ENCODE data around the gene EIF3K.
A peak's percentile ranks its signal among the peaks of the same experiment; 100 is the strongest.

EIF3K gene

GRCh38 chr19:38647966-38648768 lies 29.2 kb downstream of the EIF3K start (continued):
- TF ChIP-seq ZNF280C (tag by site-specific recombination; IDR thresholded peaks at IDR 0.05) (no peak), ZBTB10 (tag by site-specific recombination; IDR thresholded peaks at IDR 0.05) (peak; percentile 73), GLI4 (tag by site-specific recombination; IDR thresholded peaks at IDR 0.05) (no peak), OVOL3 (tag by site-specific recombination; IDR thresholded peaks at IDR 0.05) (peak; percentile 35; the same call in 1 of the 2 replicates), ZNF211 (tag by site-specific recombination; IDR thresholded peaks at IDR 0.05; ENCODE audit: low read depth) (peak; percentile 72; the same call in 1 of the 2 replicates), ZNF473 (tag by site-specific recombination; IDR thresholded peaks at IDR 0.05) (no peak), PATZ1 (tag by site-specific recombination; IDR thresholded peaks at IDR 0.05) (peak; percentile 76), ZNF26 (tag by site-specific recombination; IDR thresholded peaks at IDR 0.05) (no peak), ZNF311 (tag by site-specific recombination; IDR thresholded peaks at IDR 0.05; ENCODE audit: borderline replicate concordance) (no peak), ZNF248 (tag by site-specific recombination; IDR thresholded peaks at IDR 0.05) (no peak), ZNF24 (tag by site-specific recombination; IDR thresholded peaks at IDR 0.05) (0 out of 2 replicates have a peak, but pooled peaks have one; percentile 7), ZBTB49 (tag by site-specific recombination; IDR thresholded peaks at IDR 0.05; ENCODE audit: low read depth) (no peak; the same call in 1 of the 2 replicates), ZNF391 (tag by site-specific recombination; IDR thresholded peaks at IDR 0.05; ENCODE audit: borderline replicate concordance, low read depth) (peak; percentile 10), ZNF626 (tag by site-specific recombination; IDR thresholded peaks at IDR 0.05) (no peak), TCF7L2 (IDR thresholded peaks at IDR 0.05; ENCODE audit: borderline replicate concordance, low read depth, low read length) (no peak), ZNF645 (tag by site-specific recombination; IDR thresholded peaks at IDR 0.05) (0 out of 2 replicates have a peak, but pooled peaks have one; percentile 16), ZSCAN23 (tag by site-specific recombination; IDR thresholded peaks at IDR 0.05) (0 out of 2 replicates have a peak, but pooled peaks have one; percentile 44), ZBTB21 (tag by site-specific recombination; IDR thresholded peaks at IDR 0.05) (peak; percentile 38), INSM2 (tag by site-specific recombination; IDR thresholded peaks at IDR 0.05) (0 out of 2 replicates have a peak, but pooled peaks have one; percentile 11), ZNF404 (tag by site-specific recombination; IDR thresholded peaks at IDR 0.05) (no peak; the same call in 1 of the 2 replicates), ZNF202 (tag by site-specific recombination; IDR thresholded peaks at IDR 0.05; ENCODE audit: borderline replicate concordance) (no peak), ZXDB (tag by site-specific recombination; IDR thresholded peaks at IDR 0.05) (peak; percentile 24), ZNF16 (tag by site-specific recombination; IDR thresholded peaks at IDR 0.05; ENCODE audit: low read depth) (no peak), ZFP37 (tag by site-specific recombination; IDR thresholded peaks at IDR 0.05) (peak; percentile 24; the same call in 1 of the 2 replicates)

Data from HEK293 (cell line).